ENCODE measurements around the gene MEIOB.

DNA sequence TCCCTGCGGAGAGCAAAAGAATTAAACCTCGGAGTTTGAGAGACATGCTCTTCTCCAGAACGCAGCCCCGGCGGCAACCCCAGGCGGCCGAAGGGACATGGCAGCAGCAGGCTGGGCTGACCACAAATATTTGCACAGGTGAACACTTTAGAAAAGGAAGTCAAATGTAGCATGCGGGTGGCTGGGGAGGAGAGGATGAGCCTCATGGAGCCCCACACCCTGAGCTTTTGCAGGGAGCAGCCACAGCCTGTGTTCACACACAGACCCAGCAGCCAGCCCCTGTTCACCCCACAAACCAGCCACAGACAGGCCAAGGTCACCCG is 28.4 kb upstream of the MEIOB start:
- no peak for TF ChIP-seq CTCF (IDR thresholded peaks at IDR 0.05)
- no peak for TF ChIP-seq EP300 (IDR thresholded peaks at IDR 0.05)
- no peak for TF ChIP-seq POLR2A (IDR thresholded peaks at IDR 0.05)
- TF ChIP-seq POLR2AphosphoS5 (IDR thresholded peaks at IDR 0.05), result no peak

Measured in stomach (tissue), 4 donors.